Measurements from ENCODE around the gene KAT7. TPM values are rescaled to one million over a fixed set of nuclear protein-coding genes. Genes with fewer than 3 reads are reported as not detected.

The KAT7 gene
- total and polyA plus RNA-seq, 10 of the 15 experiments (the other 5 are each of a cell fraction or from before 2014, with no cell fraction given): 6.6 to 45.8 (median 26.3) TPM

- TF ChIP-seq EGR1 (IDR thresholded peaks at IDR 0.05; ENCODE audit: borderline replicate concordance in 1 of 2, low read depth in 2 of 2, low read length in 2 of 2) (no peak), ATF7 (IDR thresholded peaks at IDR 0.05; ENCODE audit: low read depth) (no peak), POU2F2 (IDR thresholded peaks at IDR 0.05; ENCODE audit: borderline replicate concordance, low read depth, low read length) (no peak), MTA2 (IDR thresholded peaks at IDR 0.05; ENCODE audit: low read depth) (no peak), NR2C1 (IDR thresholded peaks at IDR 0.05) (no peak), KAT2A (conservative IDR thresholded peaks at IDR 0.05; ENCODE audit: control insufficient read depth, low read depth, low read length) (no peak), PML (IDR thresholded peaks at IDR 0.05; ENCODE audit: low read length) (no peak), ZNF217 (IDR thresholded peaks at IDR 0.05) (no peak), POLR2A (IDR thresholded peaks at IDR 0.05; ENCODE audit: low read depth, low read length) (no peak), SP1 (IDR thresholded peaks at IDR 0.05; ENCODE audit: low read depth, low read length) (no peak), NFYB (IDR thresholded peaks at IDR 0.05; ENCODE audit: insufficient read depth, low read depth, low read length) (no peak), HSF1 (IDR thresholded peaks at IDR 0.05; ENCODE audit: low read depth, low read length) (no peak), CREB1 (IDR thresholded peaks at IDR 0.05; ENCODE audit: low read depth) (no peak), SMC3 (IDR thresholded peaks at IDR 0.05; ENCODE audit: borderline replicate concordance, low read length) (no peak)
- TF ChIP-seq, protein P1, sequence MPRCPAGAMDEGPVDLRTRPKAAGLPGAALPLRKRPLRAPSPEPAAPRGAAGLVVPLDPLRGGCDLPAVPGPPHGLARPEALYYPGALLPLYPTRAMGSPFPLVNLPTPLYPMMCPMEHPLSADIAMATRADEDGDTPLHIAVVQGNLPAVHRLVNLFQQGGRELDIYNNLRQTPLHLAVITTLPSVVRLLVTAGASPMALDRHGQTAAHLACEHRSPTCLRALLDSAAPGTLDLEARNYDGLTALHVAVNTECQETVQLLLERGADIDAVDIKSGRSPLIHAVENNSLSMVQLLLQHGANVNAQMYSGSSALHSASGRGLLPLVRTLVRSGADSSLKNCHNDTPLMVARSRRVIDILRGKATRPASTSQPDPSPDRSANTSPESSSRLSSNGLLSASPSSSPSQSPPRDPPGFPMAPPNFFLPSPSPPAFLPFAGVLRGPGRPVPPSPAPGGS (IDR thresholded peaks at IDR 0.05; ENCODE audit: borderline replicate concordance, insufficient read depth, low read depth, low read length, poor library complexity, severe bottlenecking): no peak
- TF ChIP-seq, protein P2, sequence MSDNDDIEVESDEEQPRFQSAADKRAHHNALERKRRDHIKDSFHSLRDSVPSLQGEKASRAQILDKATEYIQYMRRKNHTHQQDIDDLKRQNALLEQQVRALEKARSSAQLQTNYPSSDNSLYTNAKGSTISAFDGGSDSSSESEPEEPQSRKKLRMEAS (IDR thresholded peaks at IDR 0.05; ENCODE audit: low read depth, low read length): no peak
Measured at GRCh38 chr17:49850218-49850610, 61.7 kb downstream of the KAT7 start (continued).

All from GM12878 (cell line).